ENCODE measurements around the gene IGF2BP2. TPM values are rescaled to one million over a fixed set of nuclear protein-coding genes. Genes with fewer than 3 reads are reported as not detected.
A peak's percentile ranks its signal among the peaks of the same experiment; 100 is the strongest.

IGF2BP2 gene
- total RNA-seq: 10 to 100 TPM in 2 of 4 donors, 1 to 10 TPM in 2; 3.9 to 13.5 (median 8.1) TPM

GRCh38 chr3:185825006-185825638 is at the start of gene IGF2BP2:
TSS of gene IGF2BP2 (minus strand) at chr3:185825042. CDS start at chr3:185824960, 82 bp downstream.
- TF ChIP-seq, protein P1, sequence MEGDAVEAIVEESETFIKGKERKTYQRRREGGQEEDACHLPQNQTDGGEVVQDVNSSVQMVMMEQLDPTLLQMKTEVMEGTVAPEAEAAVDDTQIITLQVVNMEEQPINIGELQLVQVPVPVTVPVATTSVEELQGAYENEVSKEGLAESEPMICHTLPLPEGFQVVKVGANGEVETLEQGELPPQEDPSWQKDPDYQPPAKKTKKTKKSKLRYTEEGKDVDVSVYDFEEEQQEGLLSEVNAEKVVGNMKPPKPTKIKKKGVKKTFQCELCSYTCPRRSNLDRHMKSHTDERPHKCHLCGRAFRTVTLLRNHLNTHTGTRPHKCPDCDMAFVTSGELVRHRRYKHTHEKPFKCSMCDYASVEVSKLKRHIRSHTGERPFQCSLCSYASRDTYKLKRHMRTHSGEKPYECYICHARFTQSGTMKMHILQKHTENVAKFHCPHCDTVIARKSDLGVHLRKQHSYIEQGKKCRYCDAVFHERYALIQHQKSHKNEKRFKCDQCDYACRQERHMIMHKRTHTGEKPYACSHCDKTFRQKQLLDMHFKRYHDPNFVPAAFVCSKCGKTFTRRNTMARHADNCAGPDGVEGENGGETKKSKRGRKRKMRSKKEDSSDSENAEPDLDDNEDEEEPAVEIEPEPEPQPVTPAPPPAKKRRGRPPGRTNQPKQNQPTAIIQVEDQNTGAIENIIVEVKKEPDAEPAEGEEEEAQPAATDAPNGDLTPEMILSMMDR (IDR thresholded peaks at IDR 0.05): peak in 2 of 4 experiments; percentile 21
- TF ChIP-seq POLR2A (IDR thresholded peaks at IDR 0.05) (peak; percentile 22 to 50), EP300 (IDR thresholded peaks at IDR 0.05) (no peak), POLR2AphosphoS5 (IDR thresholded peaks at IDR 0.05) (no peak)
- peaks cover 91% of the 10 kb centered on the region for H3K27me3 ChIP-seq
- peak within 1 kb of the TSS; percentile 40 to 68 for H3K4me3 ChIP-seq
- ATAC-seq: peak; percentile 82
- 0% methylated on average over 1 of the region's 96 CpGs; no CpG with 5 or more reads in 1 of the 2 donors for WGBS, 2 donors (ENCODE audit: low coverage in 1 of 2)
- no peaks in the 10 kb centered on the region for H3K36me3 ChIP-seq
- peaks cover 0 to 37% (median 15%) of the 10 kb centered on the region in 3 donors for H3K4me1 ChIP-seq
- peak within 1 kb of the TSS in 3 of 4 donors; percentile 71 to 83 (median 76) for H3K27ac ChIP-seq
- no peaks in the 10 kb centered on the region for H3K9me3 ChIP-seq

DNA sequence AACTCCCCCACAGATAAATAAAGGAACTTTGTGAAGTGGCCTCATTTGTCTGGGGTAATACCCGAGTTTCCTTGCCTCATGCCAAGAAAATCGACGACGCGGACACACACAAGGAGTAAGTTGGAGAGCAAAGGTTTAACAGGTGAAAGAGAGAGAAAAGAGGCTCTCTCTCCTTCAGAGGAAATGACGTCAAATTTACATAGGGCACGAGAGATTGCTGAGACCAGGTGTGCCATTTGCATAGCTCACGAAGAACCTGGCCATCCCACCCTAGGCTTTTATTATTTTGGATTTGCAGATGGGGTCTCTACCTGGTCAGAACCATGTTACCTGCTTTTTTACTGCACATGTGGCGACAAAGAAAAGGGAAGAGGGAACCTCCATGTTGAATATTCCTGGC is 49.3 kb upstream of the IGF2BP2 start:
- H3K36me3 ChIP-seq: no peaks in the 10 kb centered on the region
- no peaks in the 10 kb centered on the region for H3K4me1 ChIP-seq
- peaks cover 15% of the 10 kb centered on the region for H3K27me3 ChIP-seq
- no peak for ATAC-seq
- TF ChIP-seq POLR2AphosphoS5 (IDR thresholded peaks at IDR 0.05) (no peak), EP300 (IDR thresholded peaks at IDR 0.05) (no peak), POLR2A (IDR thresholded peaks at IDR 0.05) (no peak)
- TF ChIP-seq, protein P1 (IDR thresholded peaks at IDR 0.05): no peak
- no peaks in the 10 kb centered on the region for H3K9me3 ChIP-seq
- no peak overlapping the region for H3K27ac ChIP-seq
- 47 to 68% methylated on average over 3 to 9 of the region's 9 CpGs for WGBS, 2 donors (ENCODE audit: low coverage in 1 of 2)
- no peak overlapping the region for H3K4me3 ChIP-seq

DNA sequence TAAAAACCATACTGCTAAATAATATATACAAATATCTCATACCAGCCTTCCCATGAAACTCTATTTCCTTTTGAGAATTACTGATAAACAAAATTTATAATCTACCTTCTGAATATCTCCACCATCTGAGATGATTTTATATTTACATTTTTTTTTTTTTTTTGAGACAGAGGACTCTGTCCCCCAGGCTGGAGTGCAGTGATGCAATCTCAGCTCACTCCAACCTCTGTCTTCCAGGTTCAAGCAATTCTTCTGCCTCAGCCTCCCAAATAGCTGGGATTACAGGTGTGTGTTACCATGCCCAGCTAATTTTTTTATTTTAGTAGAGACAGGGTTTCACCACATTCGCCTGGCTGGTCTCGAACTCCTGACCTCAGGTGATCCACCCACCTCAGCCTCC is 42.8 kb upstream of the IGF2BP2 start:
- no peaks in the 10 kb centered on the region for H3K4me1 ChIP-seq
- TF ChIP-seq, protein P1 (IDR thresholded peaks at IDR 0.05): no peak
- TF ChIP-seq EP300 (IDR thresholded peaks at IDR 0.05) (no peak), POLR2A (IDR thresholded peaks at IDR 0.05) (no peak), POLR2AphosphoS5 (IDR thresholded peaks at IDR 0.05) (no peak)
- no peaks in the 10 kb centered on the region for H3K9me3 ChIP-seq
- 90% methylated on average over 2 of the region's 2 CpGs; no CpG with 5 or more reads in 1 of the 2 donors for WGBS, 2 donors (ENCODE audit: low coverage in 1 of 2)
- H3K27ac ChIP-seq: no peak overlapping the region
- peaks cover 6% of the 10 kb centered on the region for H3K27me3 ChIP-seq
- no peaks in the 10 kb centered on the region for H3K36me3 ChIP-seq
- ATAC-seq: no peak
- no peak overlapping the region for H3K4me3 ChIP-seq

- H3K36me3 ChIP-seq: no peaks in the 10 kb centered on the region
- ATAC-seq: no peak
- no peaks in the 10 kb centered on the region for H3K4me1 ChIP-seq
- H3K27ac ChIP-seq: no peak overlapping the region
- no peak for TF ChIP-seq POLR2A (IDR thresholded peaks at IDR 0.05)
- TF ChIP-seq EP300 (IDR thresholded peaks at IDR 0.05): no peak
- TF ChIP-seq POLR2AphosphoS5 (IDR thresholded peaks at IDR 0.05): no peak
- TF ChIP-seq, protein P1 (IDR thresholded peaks at IDR 0.05): no peak
- no peak overlapping the region for H3K4me3 ChIP-seq
- no peaks in the 10 kb centered on the region for H3K9me3 ChIP-seq
- H3K27me3 ChIP-seq: peaks cover 6% of the 10 kb centered on the region
These were observed 42.2 kb upstream of the IGF2BP2 start for GRCh38 chr3:185866995-185867394.

GRCh38 chr3:185866555-185866954 is 41.7 kb upstream of the IGF2BP2 start:
- 80% methylated on average over 1 of the region's 1 CpG; no CpG with 5 or more reads in 1 of the 2 donors for WGBS, 2 donors (ENCODE audit: low coverage in 1 of 2)
- no peaks in the 10 kb centered on the region for H3K9me3 ChIP-seq
- no peak overlapping the region for H3K27ac ChIP-seq
- no peaks in the 10 kb centered on the region for H3K4me1 ChIP-seq
- no peak overlapping the region for H3K4me3 ChIP-seq
- H3K36me3 ChIP-seq: no peaks in the 10 kb centered on the region
- TF ChIP-seq POLR2A (IDR thresholded peaks at IDR 0.05): no peak
- no peak for TF ChIP-seq POLR2AphosphoS5 (IDR thresholded peaks at IDR 0.05)
- TF ChIP-seq EP300 (IDR thresholded peaks at IDR 0.05): no peak
- TF ChIP-seq, protein P1 (IDR thresholded peaks at IDR 0.05): no peak
- H3K27me3 ChIP-seq: peaks cover 2% of the 10 kb centered on the region
- no peak for ATAC-seq
